ENCODE data around the gene MAOB. TPM values are rescaled to one million over a fixed set of nuclear protein-coding genes. Genes with fewer than 3 reads are reported as not detected.

The MAOB gene
- total RNA-seq, 1 experiment from 2014 or later = 0.74 TPM

GRCh38 chrX:43808231-43808630 is 74.0 kb downstream of the MAOB start:
- Mint-ChIP-seq H3K27ac (no peak overlapping the region), H3K36me3 (no peaks in the 10 kb centered on the region), H3K27me3 (ENCODE audit: low read depth) (no peaks in the 10 kb centered on the region), H3K9me3 (no peaks in the 10 kb centered on the region), H3K4me1 (no peaks in the 10 kb centered on the region), H3K4me3 (no peak overlapping the region)
- no peak for TF ChIP-seq PRDM15 (CRISPR knock-in tag; IDR thresholded peaks at IDR 0.05)
- TF ChIP-seq ATF3 (CRISPR knock-in tag; conservative IDR thresholded peaks at IDR 0.05) = no peak
- TF ChIP-seq OVOL2 (CRISPR knock-in tag; IDR thresholded peaks at IDR 0.05; ENCODE audit: borderline replicate concordance) = no peak
- no peak for TF ChIP-seq E2F4 (CRISPR knock-in tag; IDR thresholded peaks at IDR 0.05; ENCODE audit: borderline replicate concordance, low read depth)
- TF ChIP-seq ATF2 (CRISPR knock-in tag; IDR thresholded peaks at IDR 0.05; ENCODE audit: borderline replicate concordance, low read depth) = no peak
- no peak for ATAC-seq
- no peak for DNase-seq (ENCODE audit: low spot score)
- CTCF ChIA-PET = no interaction called here
- POLR2A ChIA-PET = no interaction called here

GRCh38 chrX:43805579-43805978 is 76.7 kb downstream of the MAOB start:
- Mint-ChIP-seq H3K9me3 (no peaks in the 10 kb centered on the region), H3K36me3 (no peaks in the 10 kb centered on the region), H3K27me3 (ENCODE audit: low read depth) (no peaks in the 10 kb centered on the region), H3K27ac (no peak overlapping the region), H3K4me3 (no peak overlapping the region), H3K4me1 (no peaks in the 10 kb centered on the region)
- ATAC-seq (no peak), DNase-seq (ENCODE audit: low spot score) (no peak)
- CTCF ChIA-PET = no interaction called here
- POLR2A ChIA-PET = no interaction called here
- TF ChIP-seq PRRX2 (CRISPR knock-in tag; IDR thresholded peaks at IDR 0.05) = no peak
- TF ChIP-seq PREB (CRISPR knock-in tag; IDR thresholded peaks at IDR 0.05; ENCODE audit: borderline replicate concordance) = no peak
- TF ChIP-seq SMAD3 (CRISPR knock-in tag; IDR thresholded peaks at IDR 0.05; ENCODE audit: borderline replicate concordance) = no peak
- no peak for TF ChIP-seq TP53 (CRISPR knock-in tag; IDR thresholded peaks at IDR 0.05)
- no peak for TF ChIP-seq FOXK1 (CRISPR knock-in tag; IDR thresholded peaks at IDR 0.05)
- TF ChIP-seq CBFB (CRISPR knock-in tag; IDR thresholded peaks at IDR 0.05; ENCODE audit: low read depth) = no peak
- TF ChIP-seq HMGA2 (CRISPR knock-in tag; IDR thresholded peaks at IDR 0.05) = no peak
- no peak for TF ChIP-seq MXD4 (CRISPR knock-in tag; IDR thresholded peaks at IDR 0.05; ENCODE audit: borderline replicate concordance)
- no peak for TF ChIP-seq MYBL2 (CRISPR knock-in tag; IDR thresholded peaks at IDR 0.05)
- no peak for TF ChIP-seq TEAD1 (CRISPR knock-in tag; IDR thresholded peaks at IDR 0.05)
- no peak for TF ChIP-seq AR (CRISPR knock-in tag; IDR thresholded peaks at IDR 0.05)
- TF ChIP-seq TEAD4 (CRISPR knock-in tag; IDR thresholded peaks at IDR 0.05) = no peak
- no peak for TF ChIP-seq JAZF1 (CRISPR knock-in tag; IDR thresholded peaks at IDR 0.05)
- TF ChIP-seq CDX4 (CRISPR knock-in tag; IDR thresholded peaks at IDR 0.05; ENCODE audit: borderline replicate concordance) = no peak
- no peak for TF ChIP-seq ERG (CRISPR knock-in tag; IDR thresholded peaks at IDR 0.05)
- TF ChIP-seq ZNF232 (CRISPR knock-in tag; IDR thresholded peaks at IDR 0.05) = no peak
- no peak for TF ChIP-seq TCF7 (CRISPR knock-in tag; IDR thresholded peaks at IDR 0.05; ENCODE audit: low read depth)
- no peak for TF ChIP-seq IRF2 (CRISPR knock-in tag; IDR thresholded peaks at IDR 0.05; ENCODE audit: borderline replicate concordance, low read depth)
